Measurements from ENCODE around the gene RHEB.

- TF ChIP-seq CTCF (conservative IDR thresholded peaks at IDR 0.05; ENCODE audit: low read depth in 2 of 2) = no peak
- TF ChIP-seq POLR2AphosphoS5 (IDR thresholded peaks at IDR 0.05; ENCODE audit: low read depth) = no peak
- TF ChIP-seq EZH2 (IDR thresholded peaks at IDR 0.05; ENCODE audit: low read depth, unreplicated experiment) = no peak
- TF ChIP-seq REST (IDR thresholded peaks at IDR 0.05; ENCODE audit: unreplicated experiment) = no peak
- TF ChIP-seq JUNB (IDR thresholded peaks at IDR 0.05; ENCODE audit: unreplicated experiment) = no peak
- TF ChIP-seq CREB1 (CRISPR knock-in tag; IDR thresholded peaks at IDR 0.05; ENCODE audit: low read depth) = no peak
- no peak for TF ChIP-seq EZH2phosphoT487 (IDR thresholded peaks at IDR 0.05; ENCODE audit: unreplicated experiment)
- no peak for TF ChIP-seq ZNF114 (CRISPR knock-in tag; IDR thresholded peaks at IDR 0.05)
- TF ChIP-seq ZNF331 (CRISPR knock-in tag; IDR thresholded peaks at IDR 0.05; ENCODE audit: low read depth) = no peak
- no peak for TF ChIP-seq STAT1 (IDR thresholded peaks at IDR 0.05; ENCODE audit: unreplicated experiment)
- TF ChIP-seq ZNF462 (CRISPR knock-in tag; IDR thresholded peaks at IDR 0.05) = no peak
Measured at GRCh38 chr7:151504715-151505326, 14.9 kb downstream of the RHEB start.

All from GM23338 (cell line).